Spleen (tissue), 11 donors: ENCODE results near the gene THAP4. TPM values are rescaled to one million over a fixed set of nuclear protein-coding genes. Genes with fewer than 3 reads are reported as not detected.

Experiments
- DNase-seq: peaks from one replicate; pipeline ENCODE4 v3.0.0-alpha.2; 2020
- H3K27ac ChIP-seq, 8 donors: fragments of 200-600 bp; sonication (generic) in 7 of 8; 1 replicate in 4 of 8; 2 replicates in 4 of 8; pipeline versions ENCODE4 v1.5.0 to v1.8.0; 2016 to 2021; ENCODE audit warnings: inconsistent platforms in 4 of 8, mild to moderate bottlenecking in 4 of 8, moderate library complexity in 1 of 8
- H3K27me3 ChIP-seq, 7 donors: fragments of 200-600 bp; sonication (generic) in 6 of 7; replicated peaks in 1 of 7; 1 replicate in 4 of 7; 2 replicates in 3 of 7; pipeline versions ENCODE4 v1.5.0 to v1.8.0; 2016 to 2021; ENCODE audit warnings: inconsistent platforms in 3 of 7, mild to moderate bottlenecking in 1 of 7
- H3K36me3 ChIP-seq, 6 donors: fragments of 200-600 bp; sonication (generic) in 5 of 6; 1 replicate in 4 of 6; 2 replicates in 2 of 6; pipeline versions ENCODE4 v1.5.0 to v1.8.0; 2016 to 2021; ENCODE audit warnings: inconsistent platforms in 2 of 6
- H3K4me1 ChIP-seq, 6 donors: fragments of 200-600 bp; sonication (generic) in 5 of 6; 1 replicate in 3 of 6; 2 replicates in 3 of 6; pipeline versions ENCODE4 v1.5.0 to v1.8.0; 2016 to 2021; ENCODE audit warnings: inconsistent platforms in 3 of 6
- H3K4me3 ChIP-seq, 8 donors: fragments of 200-600 bp; sonication (generic) in 7 of 8; 1 replicate in 4 of 8; 2 replicates in 4 of 8; pipeline versions ENCODE4 v1.5.0 to v1.8.0; 2016 to 2021; ENCODE audit warnings: inconsistent platforms in 4 of 8, mild to moderate bottlenecking in 4 of 8, moderate library complexity in 2 of 8
- H3K9me3 ChIP-seq, 8 donors: fragments of 200-600 bp; sonication (generic) in 7 of 8; 1 replicate in 4 of 8; 2 replicates in 4 of 8; pipeline versions ENCODE4 v1.5.0 to v1.8.0; 2016 to 2021; ENCODE audit warnings: inconsistent platforms in 4 of 8
- CTCF ChIP-seq, 11 experiments: fragments of 200-600 bp in 7 of 11; fragments of 450-650 bp in 4 of 11; sonication (generic) in 4 of 11; IDR thresholded peaks in 8 of 11; conservative IDR thresholded peaks in 3 of 11; 1 replicate in 7 of 11; 2 replicates in 4 of 11; pipeline versions ENCODE4 v1.4.0 to v1.8.0; 2016 to 2021; ENCODE audit warnings: antibody characterized with exemption in 11 of 11, inconsistent platforms in 4 of 11, mild to moderate bottlenecking in 1 of 11
- POLR2A ChIP-seq, 3 donors: fragments of 450-650 bp; IDR thresholded peaks; one replicate each; pipeline ENCODE4 v1.5.1; 2017; ENCODE audit warnings: antibody characterized with exemption in 3 of 3, mild to moderate bottlenecking in 1 of 3
- POLR2AphosphoS5 ChIP-seq, 3 donors: sonication (generic); formaldehyde crosslinking; IDR thresholded peaks; one replicate each; pipeline ENCODE4 v1.5.1; 2017; ENCODE audit warnings: antibody characterized with exemption in 3 of 3
- WGBS, 5 donors: extraction: QIAGEN DNeasy Blood & Tissue Kit in 3 of 5; methylation state at CpG; one replicate each; pipeline versions ENCODE4 v1.1.5 to v1.1.7; 2013 to 2018; 5-methylcytosine and 5-hydroxymethylcytosine counted together
- intact Hi-C: fragments of 100-400 bp; cut with DNase I; formaldehyde crosslinking; loops from one replicate; pipeline ENCODE4 v1.15.0; 2023; ENCODE audit warnings: low total_unique reads
- polyA plus RNA-seq, 3 donors: library from polyadenylated mRNA; stranded (reverse); fragments of 200-250 nt; gene quantifications; one replicate each; pipeline ENCODE4 v1.2.1, GENCODE V29; 2013
- total RNA-seq, 7 donors: library from RNA; depleted of rRNA in 3 of 7; stranded (reverse); fragments of >200 nt in 3 of 7; fragmentation: NEBNext Ultra II Directional in 4 of 7; extraction: Animal tissue kit (Norgen Biotek cat#: 25700) in 4 of 7; gene quantifications; one replicate each; pipeline versions ENCODE4 v1.1.0 to v1.2.1, GENCODE V29; 2016 to 2021
- donor health status: healthy with polysubstance abuse.
- donor health status: DM: no; HTN: no; CAD: no; lungs with moderate emphysema.
- donor health status: DM: no; HTN: no; CAD: no.
- donor health status: Bipolar disorder and iron deficiency.
- donor health status: healthy.
- donor health status: DM: no; HTN: no; CAD: no.
- donor health status: DM: yes; HTN: yes; CAD: no.

The THAP4 gene
- total and polyA plus RNA-seq, 10 donors: 21.0 to 31.5 (median 27.8) TPM

DNA sequence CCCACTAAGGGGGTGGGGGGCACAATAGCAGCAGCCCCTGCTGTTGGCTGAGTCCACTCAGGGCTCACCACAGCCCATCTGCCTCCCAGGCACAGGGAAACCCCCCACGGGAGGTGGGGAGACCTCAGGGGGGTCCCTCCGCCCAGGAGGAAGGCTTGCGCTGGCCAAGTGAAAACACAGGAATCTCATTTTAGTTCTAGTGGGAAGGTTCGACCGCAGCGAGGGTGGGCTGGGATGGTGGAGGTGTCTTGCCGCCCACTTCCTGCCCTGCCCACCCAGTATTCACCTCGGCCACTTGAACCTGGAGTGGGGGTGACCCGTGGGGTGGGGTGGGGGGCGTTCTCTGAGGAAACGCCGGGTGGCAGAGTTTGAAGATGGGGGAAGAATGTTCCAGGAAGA is 85.4 kb downstream of the THAP4 start:
- Histone ChIP-seq H3K9me3 (peaks cover 0 to 11% (median 9%) of the 10 kb centered on the region in 8 donors), H3K4me1 (peaks cover 0 to 21% (median 5%) of the 10 kb centered on the region in 6 donors), H3K27ac (no peak overlapping the region), H3K27me3 (peaks cover 0 to 90% (median 9%) of the 10 kb centered on the region in 7 donors), H3K4me3 (peak overlapping the region in 2 of 8 donors; percentile 14 to 44), H3K36me3 (no peaks in the 10 kb centered on the region)
- intact Hi-C loops: no loop called here
- no peak for DNase-seq
- no peak for TF ChIP-seq CTCF (IDR thresholded peaks at IDR 0.05 in 8 of 11, conservative IDR thresholded peaks at IDR 0.05 in 3 of 11)
- no peak for TF ChIP-seq POLR2AphosphoS5 (IDR thresholded peaks at IDR 0.05)
- TF ChIP-seq POLR2A (IDR thresholded peaks at IDR 0.05): no peak
- WGBS, 5 donors: 47 to 61% (median 54%) methylated on average over 12 of the region's 12 CpGs

DNA sequence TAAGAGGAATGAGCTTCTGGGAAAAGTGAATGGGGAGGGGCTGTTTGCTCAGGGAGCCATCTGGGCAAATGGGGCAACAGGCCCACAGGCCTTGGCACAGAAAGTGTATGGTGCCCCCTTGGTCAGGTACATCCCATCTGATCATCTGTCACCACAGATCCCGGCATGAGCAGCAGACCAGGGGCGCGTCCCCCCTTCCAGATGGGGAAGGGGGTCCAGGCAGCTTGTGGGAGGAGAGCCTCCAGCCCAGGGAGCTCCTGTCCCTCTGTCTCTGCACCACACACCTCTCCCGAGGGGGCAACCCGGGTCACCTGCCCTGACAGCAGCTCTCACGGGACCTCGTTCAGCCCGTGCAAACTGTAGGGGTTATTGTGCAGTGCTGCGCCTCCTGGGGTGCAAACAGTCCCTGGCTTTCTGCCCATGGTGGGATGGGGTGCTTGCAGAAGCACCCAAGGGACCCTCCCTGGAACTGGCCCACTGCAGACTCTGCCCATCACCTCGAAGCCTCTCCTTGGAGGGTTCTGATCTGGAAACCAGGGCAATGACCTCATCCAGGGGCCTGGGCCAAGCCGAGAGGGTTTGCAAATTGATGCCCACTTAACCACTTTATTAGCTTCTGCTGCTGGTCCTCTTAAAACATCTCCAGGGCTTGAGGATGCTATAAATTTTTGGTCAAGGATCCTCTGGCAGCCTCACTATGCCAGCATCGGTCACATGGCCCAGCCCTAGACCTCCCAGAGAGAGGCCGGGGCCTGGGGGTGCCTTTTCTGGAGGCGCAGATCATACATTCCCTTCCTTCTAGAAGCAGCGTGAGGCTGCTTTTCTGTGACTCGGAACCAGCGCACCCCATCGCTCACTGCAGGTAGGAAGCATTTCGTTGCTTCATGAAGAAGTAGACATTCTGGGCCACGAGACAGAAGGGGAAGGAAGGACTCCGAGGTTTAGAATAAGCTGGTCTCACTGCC is 86.1 kb downstream of the THAP4 start:
- WGBS, 5 donors: 70 to 76% (median 71%) methylated on average over 21 of the region's 21 CpGs
- DNase-seq: no peak
- no peak overlapping the region for H3K4me3 ChIP-seq
- peaks cover 0 to 88% (median 9%) of the 10 kb centered on the region in 7 donors for H3K27me3 ChIP-seq
- H3K9me3 ChIP-seq: peaks cover 0 to 4% (median 2%) of the 10 kb centered on the region in 8 donors
- H3K4me1 ChIP-seq: peaks cover 0 to 21% (median 5%) of the 10 kb centered on the region in 6 donors
- TF ChIP-seq POLR2AphosphoS5 (IDR thresholded peaks at IDR 0.05) (no peak), CTCF (IDR thresholded peaks at IDR 0.05 in 8 of 11, conservative IDR thresholded peaks at IDR 0.05 in 3 of 11) (no peak), POLR2A (IDR thresholded peaks at IDR 0.05) (no peak)
- intact Hi-C loops: no loop called here
- no peak overlapping the region for H3K27ac ChIP-seq
- H3K36me3 ChIP-seq: no peaks in the 10 kb centered on the region

DNA sequence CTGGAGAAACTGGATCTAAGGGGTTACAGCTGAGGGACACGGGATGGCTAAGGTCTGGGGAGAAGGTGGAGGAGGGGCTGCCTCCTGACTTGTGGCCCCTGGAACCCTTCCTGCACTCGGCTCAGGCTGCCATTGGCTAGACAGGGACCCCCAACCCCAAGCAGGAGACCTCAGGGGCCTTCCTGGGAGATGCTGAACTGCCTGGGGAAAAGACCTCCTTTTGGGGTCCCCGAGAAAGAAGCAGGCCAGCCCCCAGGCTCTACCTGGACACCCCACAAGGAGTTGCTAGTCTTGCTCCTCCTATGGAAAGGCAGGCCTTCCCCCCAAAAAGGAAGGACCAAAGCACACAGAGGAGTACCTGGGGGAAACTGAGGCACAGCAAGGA is 88.5 kb downstream of the THAP4 start:
- intact Hi-C loops: no loop called here
- 72 to 88% (median 81%) methylated on average over 1 to 3 of the region's 3 CpGs for WGBS, 5 donors
- H3K27me3 ChIP-seq: peaks cover 0 to 85% (median 9%) of the 10 kb centered on the region in 7 donors
- H3K4me3 ChIP-seq: no peak overlapping the region
- H3K9me3 ChIP-seq: no peaks in the 10 kb centered on the region
- no peak overlapping the region for H3K27ac ChIP-seq
- H3K36me3 ChIP-seq: no peaks in the 10 kb centered on the region
- TF ChIP-seq POLR2A (IDR thresholded peaks at IDR 0.05) (no peak), CTCF (IDR thresholded peaks at IDR 0.05 in 8 of 11, conservative IDR thresholded peaks at IDR 0.05 in 3 of 11) (no peak), POLR2AphosphoS5 (IDR thresholded peaks at IDR 0.05) (no peak)
- peaks cover 0 to 15% (median 4%) of the 10 kb centered on the region in 6 donors for H3K4me1 ChIP-seq
- peak; percentile 5 for DNase-seq
